HG03571 (cell line): Measurements from ENCODE around the gene RFX1.
"Not testable (repeated sequence)": the region's sequence is repeated elsewhere in the genome, so short reads cannot be mapped to it uniquely, and the experiment has no call there.

Experiments
- ATAC-seq: cut with Tn5 transposase; IDR thresholded peaks from one replicate; pipeline ENCODE4 v1.9.1; 2021; ENCODE audit not compliant: unreplicated experiment

The RFX1 gene

DNA sequence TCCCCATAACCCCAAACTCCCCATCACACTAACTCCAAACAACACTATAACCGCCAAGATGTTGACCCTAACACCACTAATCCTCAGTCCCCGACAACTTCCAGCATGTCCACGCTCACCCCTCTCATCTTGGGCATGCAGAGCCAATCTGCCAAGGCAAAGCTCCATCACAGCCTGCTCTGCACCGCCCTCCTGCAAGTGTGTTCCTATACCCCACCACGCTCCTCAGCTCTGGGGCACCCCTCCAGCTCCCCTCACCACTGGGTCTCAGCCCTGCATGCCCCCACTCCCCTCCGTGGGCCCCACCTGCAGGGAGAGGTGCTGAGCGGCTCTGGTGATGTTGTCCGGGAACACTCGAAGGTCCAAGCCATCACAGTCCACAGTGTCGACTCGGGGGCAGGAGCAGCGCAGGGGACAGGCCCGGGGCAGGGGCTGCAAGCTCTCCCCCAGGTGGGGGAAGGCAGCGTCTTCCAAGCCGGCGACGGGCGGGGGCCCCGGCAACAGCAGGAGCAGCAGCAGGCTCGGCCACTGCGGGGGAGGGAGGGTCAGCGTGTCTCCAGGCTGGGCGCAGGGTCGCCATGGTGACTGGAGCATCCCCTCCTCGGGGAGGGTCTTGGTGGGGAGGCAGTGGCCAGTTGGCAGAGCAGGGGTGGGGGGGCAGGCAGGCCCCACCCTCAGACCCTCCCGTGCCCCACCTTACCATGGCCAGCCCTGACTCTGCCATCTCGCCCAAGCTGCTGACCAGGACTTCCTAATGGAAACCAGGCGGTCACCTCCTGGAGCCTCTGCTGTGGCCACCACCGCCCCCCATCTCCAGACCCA, 68.4 kb downstream of the RFX1 start:
- no peak for ATAC-seq

DNA sequence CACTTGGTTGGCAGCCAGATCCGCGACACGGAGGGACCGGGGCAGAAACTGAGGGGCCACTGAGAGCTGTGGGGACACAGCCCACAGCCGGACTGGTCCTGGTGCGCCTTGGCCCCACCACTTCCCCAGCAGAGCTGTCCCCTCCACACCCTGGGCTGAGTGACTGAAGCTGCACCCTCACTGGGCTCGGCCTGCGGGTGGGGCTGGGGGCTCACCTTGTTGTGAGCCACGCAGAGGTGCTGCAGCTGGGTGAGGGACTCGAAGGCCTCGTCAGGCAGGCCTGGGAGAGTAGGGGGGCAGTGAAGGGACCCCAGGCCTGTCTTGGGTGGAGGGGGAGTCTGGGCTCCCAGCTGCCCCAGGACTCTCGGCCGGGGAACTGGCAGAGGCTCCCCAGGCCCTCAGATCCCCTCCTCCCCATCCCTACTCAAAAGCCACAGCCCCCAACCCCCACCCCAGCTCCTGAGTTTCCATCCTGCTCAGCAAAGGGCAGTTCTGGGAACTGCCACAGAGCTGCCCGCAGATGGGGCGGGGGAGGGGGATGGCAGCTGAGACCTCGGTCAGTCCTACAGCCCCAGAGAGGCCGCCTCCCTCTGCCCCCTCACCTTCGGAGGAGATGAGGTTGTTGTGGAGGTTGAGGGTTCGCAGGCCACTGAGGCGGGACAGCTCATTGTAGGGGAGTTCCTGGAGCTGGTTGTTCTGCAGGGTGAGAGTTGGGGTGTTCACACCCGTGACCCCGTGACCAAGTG, 70.2 kb downstream of the RFX1 start:
- ATAC-seq = no peak

DNA sequence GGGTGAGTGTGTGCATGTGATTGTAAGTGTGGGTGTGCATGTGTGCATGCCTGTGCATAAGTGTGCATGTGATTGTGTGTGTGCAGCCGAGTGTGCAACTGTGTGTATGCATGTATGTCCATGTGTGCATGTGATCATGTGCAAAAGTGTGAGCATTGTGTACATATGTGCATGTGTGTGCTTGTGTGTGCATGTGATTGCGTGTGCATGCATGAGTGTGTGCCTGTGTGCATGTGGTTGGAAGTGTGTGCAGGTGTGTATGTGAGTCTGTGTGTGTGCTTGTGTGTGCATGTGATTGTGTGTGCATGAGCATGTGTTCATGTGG, 71.4 kb downstream of the RFX1 start:
- ATAC-seq = no peak

DNA sequence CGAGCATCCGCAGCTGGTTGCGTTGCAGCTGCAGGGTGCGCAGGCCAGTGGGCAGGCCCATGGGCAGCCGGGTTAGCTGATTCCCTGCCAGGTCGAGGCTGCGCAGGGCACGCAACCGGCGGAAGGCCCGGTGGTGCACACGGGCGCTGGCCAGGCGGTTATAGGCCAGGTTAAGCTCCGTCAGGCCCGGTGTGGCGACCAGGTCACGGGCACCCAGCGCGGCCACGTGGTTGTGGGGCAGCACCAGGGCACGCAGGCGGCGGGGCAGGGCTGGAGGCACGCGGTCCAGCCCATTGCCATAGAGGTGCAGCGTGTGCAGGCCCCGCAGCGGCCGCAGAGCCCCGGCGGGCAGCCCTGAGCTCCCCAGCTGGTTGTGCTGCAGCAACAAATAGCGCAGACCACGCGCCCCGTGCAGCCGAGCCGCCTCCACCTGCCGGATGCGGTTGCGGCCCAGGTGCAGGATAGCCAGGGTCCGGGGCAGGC, 73.2 kb downstream of the RFX1 start:
- no peak for ATAC-seq

DNA sequence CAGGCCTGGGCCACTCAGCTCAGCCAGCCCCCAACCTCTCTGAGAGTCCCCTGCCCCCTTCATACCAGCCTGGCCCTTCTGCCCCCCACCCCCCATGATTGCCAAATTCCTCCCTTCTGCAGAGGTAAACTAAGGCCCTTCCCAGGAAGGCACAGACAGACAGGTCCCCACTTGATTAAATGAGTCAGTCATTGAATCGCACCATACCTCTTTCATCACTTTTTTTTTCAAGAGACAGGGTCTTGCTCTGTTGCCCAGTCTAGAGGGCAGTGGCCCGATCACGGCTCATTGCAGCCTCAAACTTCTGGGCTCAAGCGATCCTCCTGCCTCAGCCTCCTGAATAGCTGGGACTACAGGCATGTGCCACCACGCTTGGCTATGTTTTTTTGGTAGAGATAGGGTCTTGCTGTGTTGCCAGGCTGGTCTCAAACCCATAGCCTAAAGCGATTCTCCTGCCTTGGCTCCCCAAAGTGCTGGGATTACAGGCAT, 73.9 kb downstream of the RFX1 start:
- ATAC-seq = no peak

DNA sequence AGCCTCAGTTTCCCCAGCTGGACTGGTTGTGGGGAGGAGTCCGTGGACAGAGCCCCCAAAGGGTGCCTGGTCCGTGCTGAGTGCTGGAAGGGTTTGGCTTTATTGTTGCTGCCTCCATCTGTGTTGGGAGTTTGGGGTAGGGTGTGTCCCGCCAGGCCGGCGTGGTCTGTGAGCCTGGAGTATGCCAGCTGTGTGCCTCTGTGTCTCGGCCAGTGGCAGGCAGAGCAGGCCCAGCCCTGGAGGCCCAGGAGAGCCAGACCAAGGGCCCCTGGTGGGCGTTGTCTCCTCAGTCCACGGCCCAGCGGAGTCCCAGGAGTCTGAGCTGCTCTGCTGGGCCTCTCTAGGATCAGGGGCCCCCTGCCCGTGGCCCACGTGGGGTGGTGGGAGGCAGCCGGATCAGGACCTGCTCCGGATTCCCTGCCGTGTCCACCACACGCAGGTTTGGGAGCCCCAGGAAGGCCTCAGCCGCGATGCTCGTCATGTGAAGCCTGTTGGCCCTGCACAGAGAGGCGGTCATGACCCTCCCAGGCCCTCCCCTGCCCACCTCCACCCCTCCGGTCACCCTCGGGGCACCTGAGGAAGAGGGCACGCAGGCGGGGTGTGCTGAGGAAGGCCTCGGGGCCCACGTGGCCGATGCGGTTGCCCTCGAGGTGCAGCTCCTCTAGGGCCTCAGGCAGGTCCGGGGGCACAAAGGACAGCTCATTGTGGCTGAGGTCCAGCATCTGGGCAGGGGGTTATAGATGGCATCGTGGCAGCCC, 74.5 kb downstream of the RFX1 start:
- ATAC-seq = no peak

DNA sequence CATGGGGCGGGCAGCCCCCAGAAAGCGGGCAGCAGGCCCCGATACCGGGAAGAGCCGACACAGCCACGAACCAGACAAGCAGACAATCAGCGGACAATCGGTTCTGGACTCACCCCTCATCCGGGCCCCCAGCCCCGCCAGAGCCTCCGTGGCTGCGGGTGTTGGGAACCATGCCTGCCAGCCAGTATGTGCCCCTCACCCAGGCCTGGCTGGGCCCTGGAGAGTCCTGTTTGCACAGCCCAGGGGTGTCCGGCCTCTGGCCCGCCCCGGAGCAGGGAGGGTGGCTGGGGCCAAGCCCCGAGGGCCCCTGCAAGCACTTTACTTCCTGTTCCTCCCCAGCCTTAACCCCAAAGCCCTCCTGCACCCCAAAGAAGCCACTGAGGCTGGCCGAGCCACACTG, 75.7 kb downstream of the RFX1 start:
- no peak for ATAC-seq

DNA sequence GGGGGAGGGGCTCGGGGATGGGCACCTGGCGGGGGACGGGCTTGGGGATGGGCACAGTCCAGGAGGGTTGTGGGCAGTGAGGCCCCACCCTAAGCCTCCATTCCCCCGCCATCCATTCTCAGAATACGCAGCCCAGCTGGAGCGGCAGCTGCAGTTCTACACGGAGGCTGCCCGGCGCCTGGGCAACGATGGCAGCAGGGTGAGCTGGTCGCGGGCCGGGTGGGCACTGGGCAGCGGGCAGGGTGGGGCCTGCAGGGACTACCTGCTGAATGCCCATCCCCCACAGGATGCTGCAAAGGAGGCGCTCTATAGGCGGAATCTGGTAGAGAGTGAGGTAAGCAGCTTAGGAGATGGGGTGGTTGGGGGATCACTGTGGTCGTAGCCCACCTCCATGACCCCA, 76.2 kb downstream of the RFX1 start:
- ATAC-seq = no peak

DNA sequence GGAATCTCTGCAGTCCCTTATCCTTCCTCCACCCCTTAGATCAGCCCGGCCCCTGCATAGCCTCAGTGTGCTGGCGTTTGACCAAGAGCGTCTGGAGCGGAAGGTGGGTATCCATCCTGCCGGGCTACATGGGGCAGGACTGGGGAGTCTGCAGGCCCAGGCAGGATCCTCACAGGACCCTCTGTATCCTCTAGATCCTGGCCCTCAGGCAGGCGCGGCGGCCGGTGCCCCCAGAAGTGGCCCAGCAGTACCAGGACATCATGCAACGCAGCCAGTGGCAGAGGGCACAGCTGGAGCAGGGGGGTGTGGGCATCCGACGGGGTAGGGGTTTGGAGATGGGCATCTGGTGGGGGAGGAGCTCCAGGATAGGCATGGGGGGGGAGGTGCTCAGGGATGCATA, 76.8 kb downstream of the RFX1 start:
- ATAC-seq = no peak

DNA sequence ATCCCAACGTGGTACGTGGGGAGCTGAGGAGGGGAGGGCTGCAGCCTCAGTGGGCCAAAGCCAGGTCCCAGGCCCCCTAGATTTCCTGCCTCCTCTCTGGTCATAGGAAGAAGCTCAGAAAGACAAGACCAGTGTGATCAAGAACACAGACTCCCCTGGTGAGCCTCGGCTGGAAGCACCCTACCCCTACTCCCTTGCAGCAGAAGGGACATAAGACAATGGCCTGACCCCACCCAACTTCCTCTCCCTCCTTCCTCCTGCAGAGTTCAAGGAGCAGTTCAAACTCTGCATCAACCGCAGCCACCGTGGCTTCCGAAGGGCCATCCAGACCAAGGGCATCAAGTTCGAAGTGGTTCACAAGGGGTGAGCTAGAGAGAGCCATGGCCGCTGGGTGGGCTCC, 79.4 kb downstream of the RFX1 start:
- no peak for ATAC-seq

DNA sequence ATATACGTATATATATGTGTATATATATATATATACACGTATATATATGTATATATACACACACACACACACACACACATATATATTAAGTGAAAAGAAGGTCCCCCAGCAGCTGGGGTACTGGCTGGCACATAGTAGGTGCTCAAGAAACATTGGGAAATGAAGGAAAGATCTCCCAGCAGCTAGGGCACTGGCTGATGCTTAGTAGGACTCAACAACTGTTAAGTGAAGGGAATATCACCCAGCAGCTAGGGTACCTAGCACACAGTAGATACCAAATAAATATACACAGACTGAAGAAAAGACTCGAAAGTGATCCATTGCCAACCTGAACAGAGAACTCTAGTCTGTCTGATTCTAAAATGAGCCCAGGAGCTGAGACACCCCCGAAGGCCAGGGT, 80.1 kb downstream of the RFX1 start:
- ATAC-seq = no peak

DNA sequence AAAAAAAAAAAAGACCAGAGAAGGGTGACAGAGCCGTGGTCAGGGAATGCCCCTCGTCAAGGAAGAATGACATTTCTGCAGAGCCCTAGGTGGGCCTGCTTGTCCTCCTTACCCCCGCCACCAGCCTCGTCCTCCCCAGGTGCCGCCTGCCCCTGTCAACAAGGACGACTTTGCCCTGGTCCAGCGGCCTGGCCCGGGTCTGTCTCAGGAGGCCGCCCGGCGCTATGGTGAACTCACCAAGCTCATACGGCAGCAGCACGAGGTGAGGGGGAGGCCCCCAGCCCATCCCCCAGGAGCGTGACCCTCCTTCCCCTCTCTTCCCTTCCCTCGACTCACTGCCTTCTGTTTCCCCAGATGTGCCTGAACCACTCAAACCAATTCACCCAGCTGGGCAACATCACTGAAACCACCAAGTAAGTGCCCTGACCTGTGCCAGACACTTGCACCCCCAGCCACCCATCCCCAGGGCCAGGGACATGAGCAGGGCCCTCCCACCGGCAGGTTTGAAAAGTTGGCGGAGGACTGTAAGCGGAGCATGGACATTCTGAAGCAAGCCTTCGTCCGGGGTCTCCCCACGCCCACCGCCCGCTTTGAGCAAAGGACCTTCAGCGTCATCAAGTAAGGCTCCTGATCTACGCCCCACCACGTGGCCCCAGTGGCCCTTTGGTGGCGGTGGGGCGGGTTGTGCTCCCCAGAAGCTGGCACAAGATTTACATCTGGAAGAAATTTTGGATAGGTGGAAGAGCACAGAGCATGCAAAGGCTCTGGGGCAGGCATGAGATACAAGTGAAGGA, 82.7 kb downstream of the RFX1 start:
- ATAC-seq = no peak

DNA sequence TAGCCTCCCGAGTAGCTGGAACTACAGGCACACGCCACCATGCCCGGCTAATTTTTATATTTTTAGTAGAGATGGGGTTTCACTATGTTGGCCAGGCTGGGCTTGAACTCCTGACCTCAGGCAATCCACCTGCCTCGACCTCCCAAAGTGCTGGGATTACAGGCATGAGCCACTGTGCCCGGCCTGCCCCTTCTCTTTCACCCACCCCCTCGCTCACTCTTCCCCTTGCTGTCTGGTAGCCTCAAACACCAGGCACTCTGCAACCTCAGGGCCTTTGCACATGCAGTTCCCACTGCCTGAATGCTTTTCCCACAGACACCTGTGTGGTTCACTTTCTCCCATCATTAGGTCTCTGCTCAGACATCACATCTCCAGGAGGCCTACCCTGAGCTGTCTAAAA, 84.0 kb downstream of the RFX1 start:
- ATAC-seq = not testable (repeated sequence)

DNA sequence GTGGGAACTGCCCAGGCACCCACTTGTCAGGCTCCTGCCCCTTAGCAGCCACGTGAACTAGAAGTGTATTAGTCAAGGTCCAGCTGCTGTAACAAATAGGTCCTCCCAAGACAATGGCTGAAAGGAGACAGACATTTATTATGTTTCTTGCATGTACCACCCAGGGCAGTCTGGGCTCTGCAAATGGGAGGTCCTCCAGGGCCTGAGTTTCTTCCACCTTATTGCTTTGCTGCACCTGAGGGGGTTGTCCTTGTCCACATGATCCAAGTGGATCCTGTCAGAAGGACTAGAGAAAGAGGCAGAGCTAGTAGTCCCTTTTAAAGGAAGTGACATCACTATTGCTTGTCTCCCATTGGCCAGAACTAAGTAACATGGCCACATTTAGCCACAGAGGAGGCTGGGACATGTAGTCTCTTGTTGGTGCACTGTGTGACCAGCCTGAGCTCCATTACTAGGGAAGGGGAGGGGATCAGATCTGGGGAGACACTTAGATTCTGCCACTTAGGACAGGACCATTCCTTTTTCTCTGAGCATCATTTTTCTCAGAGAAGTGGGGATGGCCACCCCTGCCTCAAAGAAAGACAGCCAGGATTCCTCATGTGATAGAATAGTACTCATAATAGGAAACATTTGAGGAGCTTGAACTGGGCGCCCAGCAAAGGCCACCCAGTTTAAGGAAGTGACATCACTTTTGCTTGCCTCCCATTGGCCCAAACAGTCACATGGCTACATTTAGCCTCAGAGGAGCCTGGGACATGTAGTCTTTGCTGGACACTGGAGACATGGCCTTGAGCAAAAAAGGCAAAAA, 85.0 kb downstream of the RFX1 start:
- no peak for ATAC-seq

DNA sequence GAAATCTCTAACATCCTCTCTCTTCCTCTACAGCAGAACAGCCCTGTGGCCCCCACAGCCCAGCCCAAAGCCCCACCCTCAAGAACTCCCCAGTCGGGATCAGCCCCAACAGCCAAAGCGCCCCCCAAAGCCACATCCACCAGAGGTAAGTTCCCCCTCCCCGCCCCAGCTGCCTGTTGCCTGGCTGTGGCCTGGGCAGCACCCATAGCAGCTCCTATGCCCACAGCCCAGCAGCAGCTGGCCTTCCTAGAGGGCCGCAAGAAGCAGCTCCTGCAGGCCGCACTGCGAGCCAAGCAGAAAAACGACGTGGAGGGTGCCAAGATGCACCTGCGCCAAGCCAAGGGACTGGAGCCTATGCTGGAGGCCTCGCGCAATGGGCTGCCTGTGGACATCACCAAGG, 85.6 kb downstream of the RFX1 start:
- ATAC-seq = no peak

DNA sequence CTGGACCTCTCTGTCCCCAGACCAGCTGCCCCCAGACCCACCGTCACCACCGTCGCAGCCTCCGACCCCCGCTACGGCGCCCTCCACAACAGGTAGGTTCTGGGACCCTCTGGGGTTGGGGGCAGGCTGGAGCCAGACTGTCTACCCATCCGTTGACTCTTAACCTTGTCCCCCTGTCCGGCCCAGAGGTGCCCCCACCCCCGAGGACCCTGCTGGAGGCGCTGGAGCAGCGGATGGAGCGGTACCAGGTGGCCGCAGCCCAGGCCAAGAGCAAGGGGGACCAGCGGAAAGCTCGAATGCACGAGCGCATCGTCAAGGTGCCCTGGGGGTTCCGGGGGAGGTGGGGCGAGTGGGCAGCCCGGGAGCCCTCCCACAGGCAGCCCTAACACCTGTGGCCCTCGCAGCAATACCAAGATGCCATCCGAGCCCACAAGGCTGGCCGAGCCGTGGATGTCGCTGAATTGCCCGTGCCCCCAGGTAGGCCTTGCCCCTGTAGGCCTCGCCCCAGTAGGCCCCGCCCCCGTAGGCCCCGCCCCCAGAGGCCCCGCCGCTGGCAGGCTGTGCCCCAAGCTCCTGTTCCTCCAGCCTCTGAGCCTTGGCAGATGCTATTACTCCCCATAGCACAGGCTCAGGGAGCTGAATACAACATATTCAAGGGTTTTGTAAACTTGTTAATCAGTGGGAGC, 87.3 kb downstream of the RFX1 start:
- ATAC-seq = no peak

DNA sequence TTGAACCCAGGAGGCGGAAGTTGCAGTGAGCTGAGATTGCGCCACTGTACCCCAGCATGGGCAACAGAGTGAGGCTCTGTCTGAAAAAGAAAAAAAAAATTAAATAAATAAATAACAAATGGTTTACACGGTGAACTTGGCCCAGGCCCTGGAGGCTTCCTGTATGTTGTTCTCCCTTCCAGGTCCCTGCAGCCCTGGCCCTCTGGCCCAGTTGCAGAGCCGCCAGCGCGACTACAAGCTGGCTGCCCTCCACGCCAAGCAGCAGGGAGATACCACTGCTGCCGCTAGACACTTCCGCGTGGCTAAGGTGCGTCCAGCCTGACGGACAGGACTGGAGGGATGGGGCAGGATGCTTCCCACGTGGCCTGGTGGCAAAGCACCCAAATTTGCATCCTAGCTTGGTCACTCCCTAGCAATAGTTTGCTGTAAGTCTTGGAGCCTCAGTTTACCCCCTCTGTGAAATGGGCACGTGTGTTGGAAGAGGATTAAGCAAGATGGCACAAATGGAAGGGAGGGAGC, 88.2 kb downstream of the RFX1 start:
- no peak for ATAC-seq

DNA sequence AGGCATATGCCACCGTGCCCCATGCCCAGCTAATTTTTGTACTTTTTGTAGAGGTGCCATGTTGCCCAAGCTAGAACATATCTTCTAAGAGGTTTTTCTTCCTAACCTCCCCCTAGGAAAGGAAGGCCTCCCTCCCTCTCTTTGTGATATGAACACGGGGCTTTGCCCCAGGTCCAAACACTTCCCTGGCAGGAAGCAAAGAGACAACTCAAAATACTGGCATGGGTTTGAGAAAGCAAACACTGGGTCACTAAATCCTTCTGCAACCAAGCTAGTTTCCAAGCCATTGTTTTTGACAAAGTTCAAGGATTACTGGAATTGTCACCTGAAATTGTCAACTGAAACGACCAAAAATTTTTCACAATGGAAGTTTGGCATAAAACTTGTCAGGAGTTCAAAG, 91.3 kb downstream of the RFX1 start:
- no peak for ATAC-seq

DNA sequence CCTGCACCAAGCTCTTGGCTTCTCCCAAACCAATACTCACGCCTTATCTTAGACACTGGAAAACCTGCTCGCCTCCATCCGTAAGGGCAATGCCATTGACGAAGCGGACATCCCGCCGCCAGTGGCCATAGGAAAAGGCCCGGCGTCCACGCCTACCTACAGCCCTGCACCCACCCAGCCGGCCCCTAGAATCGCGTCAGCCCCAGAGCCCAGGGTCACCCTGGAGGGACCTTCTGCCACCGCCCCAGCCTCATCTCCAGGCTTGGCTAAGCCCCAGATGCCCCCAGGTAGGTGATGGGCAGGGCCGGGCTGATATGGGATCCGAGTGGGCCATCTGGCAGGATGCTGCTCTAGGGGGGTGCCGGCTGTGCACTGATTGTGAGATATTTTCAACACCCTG, 92.8 kb downstream of the RFX1 start:
- ATAC-seq = no peak
